WTC11 (cell line): ENCODE data around the gene FGF12. TPM values are rescaled to one million over a fixed set of nuclear protein-coding genes. Genes with fewer than 3 reads are reported as not detected.

Experiments used
- ATAC-seq: fragments of 200-7000 bp; cut with Tn5 transposase; 2 replicates; pipeline ENCODE4 v1.10.0; 2021; ENCODE audit warnings: mild to moderate bottlenecking, moderate library complexity
- CTCF ChIA-PET: fragments of 300-600 bp; sonication (Branson Sonifier 250); formaldehyde crosslinking; loops from one replicate; lab custom pipeline; 2021; ENCODE audit warnings: antibody characterized with exemption; lab: Charles Lee
- POLR2A ChIA-PET: fragments of 350-600 bp; sonication (Branson Sonifier 250); formaldehyde crosslinking; loops from one replicate; lab custom pipeline; 2021; ENCODE audit warnings: antibody characterized with exemption; lab: Charles Lee
- DNase-seq: peaks from one replicate; pipeline ENCODE4 v3.0.0; 2021; ENCODE audit warnings: low spot score
- H3K27ac Mint-ChIP-seq: 2 replicates; pipeline ENCODE4 v1.8.0; 2021; ENCODE audit warnings: mixed read lengths
- H3K27me3 Mint-ChIP-seq: 2 replicates; pipeline ENCODE4 v1.8.0; 2021; ENCODE audit warnings: low read depth, mild to moderate bottlenecking, moderate library complexity, mixed read lengths
- H3K36me3 Mint-ChIP-seq: 2 replicates; pipeline ENCODE4 v1.8.0; 2021; ENCODE audit warnings: mixed read lengths
- H3K4me1 Mint-ChIP-seq: 2 replicates; pipeline ENCODE4 v1.8.0; 2022; ENCODE audit warnings: mixed read lengths
- H3K4me3 Mint-ChIP-seq: 2 replicates; pipeline ENCODE4 v1.8.0; 2021; ENCODE audit warnings: mild to moderate bottlenecking, moderate library complexity, mixed read lengths
- H3K9me3 Mint-ChIP-seq: 2 replicates; pipeline ENCODE4 v1.8.0; 2021; ENCODE audit warnings: mixed read lengths
- ATF1 ChIP-seq: sonication (generic); formaldehyde crosslinking; IDR thresholded peaks from 2 replicates; pipeline ENCODE4 v1.8.1; 2023; ENCODE audit warnings: mild to moderate bottlenecking, moderate library complexity, missing genetic modification reagents
- CBFB ChIP-seq: sonication (generic); formaldehyde crosslinking; IDR thresholded peaks from 2 replicates; pipeline ENCODE4 v1.8.1; 2022; ENCODE audit warnings: mild to moderate bottlenecking, low read depth, missing genetic modification reagents
- ESRRA ChIP-seq: sonication (generic); formaldehyde crosslinking; IDR thresholded peaks from 2 replicates; pipeline ENCODE4 v1.8.1; 2022; ENCODE audit warnings: mild to moderate bottlenecking, missing genetic modification reagents, borderline replicate concordance
- FOXP1 ChIP-seq: sonication (generic); formaldehyde crosslinking; IDR thresholded peaks from 2 replicates; pipeline ENCODE4 v1.8.0; 2022; ENCODE audit warnings: missing genetic modification reagents, mild to moderate bottlenecking, moderate library complexity, borderline replicate concordance
- GRHL2 ChIP-seq: fragments of 250-450 bp; sonication (Bioruptor Pico); IDR thresholded peaks from 2 replicates; pipeline ENCODE4 v1.8.0; 2022; ENCODE audit warnings: mild to moderate bottlenecking, moderate library complexity; ENCODE audit not compliant: insufficient replicate concordance, severe bottlenecking
- JAZF1 ChIP-seq: fragments of 250-450 bp; sonication (Bioruptor Pico); IDR thresholded peaks from 2 replicates; pipeline ENCODE4 v1.9.0; 2021; ENCODE audit warnings: moderate library complexity, mild to moderate bottlenecking, inconsistent platforms
- JUN ChIP-seq: sonication (generic); formaldehyde crosslinking; IDR thresholded peaks from 2 replicates; pipeline ENCODE4 v1.8.0; 2023; ENCODE audit warnings: mild to moderate bottlenecking, missing genetic modification reagents
- MXD4 ChIP-seq: fragments of 250-450 bp; sonication (Bioruptor Pico); IDR thresholded peaks from 2 replicates; pipeline ENCODE4 v1.8.0; 2021; ENCODE audit warnings: mild to moderate bottlenecking, moderate library complexity, borderline replicate concordance
- NR3C1 ChIP-seq: sonication (generic); formaldehyde crosslinking; conservative IDR thresholded peaks from 2 replicates; pipeline ENCODE4 v1.8.1; 2023; ENCODE audit warnings: low read depth, mild to moderate bottlenecking, missing genetic modification reagents
- PRRX2 ChIP-seq: fragments of 250-450 bp; sonication (Bioruptor Pico); IDR thresholded peaks from 2 replicates; pipeline ENCODE4 v1.8.0; 2021; ENCODE audit warnings: mild to moderate bottlenecking
- SOX15 ChIP-seq: fragments of 250-450 bp; sonication (Bioruptor Pico); IDR thresholded peaks from 2 replicates; pipeline ENCODE4 v1.9.0; 2021; ENCODE audit warnings: mild to moderate bottlenecking
- SP1 ChIP-seq: sonication (generic); formaldehyde crosslinking; conservative IDR thresholded peaks from 2 replicates; pipeline ENCODE4 v1.8.1; 2022; ENCODE audit warnings: missing genetic modification reagents
- TCF7 ChIP-seq: sonication (generic); formaldehyde crosslinking; IDR thresholded peaks from 2 replicates; pipeline ENCODE4 v1.8.0; 2022; ENCODE audit warnings: mild to moderate bottlenecking, low read depth, missing genetic modification reagents, moderate library complexity
- TEAD4 ChIP-seq: sonication (generic); formaldehyde crosslinking; IDR thresholded peaks from 2 replicates; pipeline ENCODE4 v1.8.0; 2022; ENCODE audit warnings: mild to moderate bottlenecking, missing genetic modification reagents
- ZNF121 ChIP-seq: sonication (generic); formaldehyde crosslinking; IDR thresholded peaks from 2 replicates; pipeline ENCODE4 v1.8.0; 2023; ENCODE audit warnings: missing genetic modification reagents
- ZNF263 ChIP-seq: sonication (generic); formaldehyde crosslinking; IDR thresholded peaks from 2 replicates; pipeline ENCODE4 v1.8.1; 2022; ENCODE audit warnings: low read depth, mild to moderate bottlenecking, moderate library complexity, missing genetic modification reagents
- total RNA-seq: library from RNA; stranded (reverse); gene quantifications from 3 replicates; pipeline ENCODE4 v1.2.3, GENCODE V29; 2021
- TF ChIP-seq, protein P1 (sequence below): sonication (generic); formaldehyde crosslinking; IDR thresholded peaks from 2 replicates; pipeline ENCODE4 v1.8.1; 2023; ENCODE audit warnings: mild to moderate bottlenecking, missing genetic modification reagents, borderline replicate concordance
- TF ChIP-seq, protein P2 (sequence below): sonication (generic); formaldehyde crosslinking; IDR thresholded peaks from 2 replicates; pipeline ENCODE4 v1.8.1; 2022; ENCODE audit warnings: low read depth, mild to moderate bottlenecking, moderate library complexity, missing genetic modification reagents, borderline replicate concordance
- TF ChIP-seq, protein P3 (sequence below): sonication (generic); formaldehyde crosslinking; IDR thresholded peaks from 2 replicates; pipeline ENCODE4 v1.8.1; 2022; ENCODE audit warnings: mild to moderate bottlenecking, missing genetic modification reagents, moderate library complexity, borderline replicate concordance
- TF ChIP-seq, protein P4 (sequence below): sonication (generic); formaldehyde crosslinking; IDR thresholded peaks from 2 replicates; pipeline ENCODE4 v1.8.1; 2022; ENCODE audit warnings: mild to moderate bottlenecking, moderate library complexity, missing genetic modification reagents
- TF ChIP-seq, protein P5 (sequence below): sonication (generic); formaldehyde crosslinking; IDR thresholded peaks from 2 replicates; pipeline ENCODE4 v1.8.0; 2022; ENCODE audit warnings: mild to moderate bottlenecking, missing genetic modification reagents
- TF ChIP-seq, protein P6 (sequence below): sonication (generic); formaldehyde crosslinking; IDR thresholded peaks from 2 replicates; pipeline ENCODE4 v1.8.0; 2022; ENCODE audit warnings: mild to moderate bottlenecking, missing genetic modification reagents
- TF ChIP-seq, protein P7 (sequence below): sonication (generic); formaldehyde crosslinking; IDR thresholded peaks from 2 replicates; pipeline ENCODE4 v1.8.0; 2023; ENCODE audit warnings: mild to moderate bottlenecking, missing genetic modification reagents

Gene FGF12
- total RNA-seq, 1 experiment from 2014 or later: 13.5 TPM

DNA sequence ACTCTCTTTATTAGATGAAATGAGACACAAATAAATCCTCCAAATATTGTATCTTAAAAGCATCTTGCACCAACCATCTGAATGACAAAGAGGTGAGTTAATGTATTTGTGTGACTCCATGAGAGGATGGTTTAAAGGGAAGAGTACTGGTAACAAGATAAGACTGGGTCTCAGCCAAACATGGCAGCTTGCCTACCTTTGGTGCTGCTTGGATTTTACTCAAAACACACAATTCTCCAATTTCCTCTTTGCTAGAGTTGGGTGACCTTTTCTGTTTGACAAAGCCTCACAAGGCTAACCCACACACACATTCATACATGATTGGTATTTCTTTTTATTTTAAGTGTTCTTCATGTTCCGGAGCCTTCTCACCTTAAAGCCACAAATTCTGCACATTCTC, 506.4 kb downstream of the FGF12 start:
- Mint-ChIP-seq H3K9me3 (no peaks in the 10 kb centered on the region), H3K27ac (no peak overlapping the region)
- no peak for TF ChIP-seq MXD4 (CRISPR knock-in tag)
- TF ChIP-seq SP1: no peak
- TF ChIP-seq JUN (CRISPR knock-in tag): no peak
- TF ChIP-seq, protein P1, sequence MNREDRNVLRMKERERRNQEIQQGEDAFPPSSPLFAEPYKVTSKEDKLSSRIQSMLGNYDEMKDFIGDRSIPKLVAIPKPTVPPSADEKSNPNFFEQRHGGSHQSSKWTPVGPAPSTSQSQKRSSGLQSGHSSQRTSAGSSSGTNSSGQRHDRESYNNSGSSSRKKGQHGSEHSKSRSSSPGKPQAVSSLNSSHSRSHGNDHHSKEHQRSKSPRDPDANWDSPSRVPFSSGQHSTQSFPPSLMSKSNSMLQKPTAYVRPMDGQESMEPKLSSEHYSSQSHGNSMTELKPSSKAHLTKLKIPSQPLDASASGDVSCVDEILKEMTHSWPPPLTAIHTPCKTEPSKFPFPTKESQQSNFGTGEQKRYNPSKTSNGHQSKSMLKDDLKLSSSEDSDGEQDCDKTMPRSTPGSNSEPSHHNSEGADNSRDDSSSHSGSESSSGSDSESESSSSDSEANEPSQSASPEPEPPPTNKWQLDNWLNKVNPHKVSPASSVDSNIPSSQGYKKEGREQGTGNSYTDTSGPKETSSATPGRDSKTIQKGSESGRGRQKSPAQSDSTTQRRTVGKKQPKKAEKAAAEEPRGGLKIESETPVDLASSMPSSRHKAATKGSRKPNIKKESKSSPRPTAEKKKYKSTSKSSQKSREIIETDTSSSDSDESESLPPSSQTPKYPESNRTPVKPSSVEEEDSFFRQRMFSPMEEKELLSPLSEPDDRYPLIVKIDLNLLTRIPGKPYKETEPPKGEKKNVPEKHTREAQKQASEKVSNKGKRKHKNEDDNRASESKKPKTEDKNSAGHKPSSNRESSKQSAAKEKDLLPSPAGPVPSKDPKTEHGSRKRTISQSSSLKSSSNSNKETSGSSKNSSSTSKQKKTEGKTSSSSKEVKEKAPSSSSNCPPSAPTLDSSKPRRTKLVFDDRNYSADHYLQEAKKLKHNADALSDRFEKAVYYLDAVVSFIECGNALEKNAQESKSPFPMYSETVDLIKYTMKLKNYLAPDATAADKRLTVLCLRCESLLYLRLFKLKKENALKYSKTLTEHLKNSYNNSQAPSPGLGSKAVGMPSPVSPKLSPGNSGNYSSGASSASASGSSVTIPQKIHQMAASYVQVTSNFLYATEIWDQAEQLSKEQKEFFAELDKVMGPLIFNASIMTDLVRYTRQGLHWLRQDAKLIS: no peak
- TF ChIP-seq, protein P2, sequence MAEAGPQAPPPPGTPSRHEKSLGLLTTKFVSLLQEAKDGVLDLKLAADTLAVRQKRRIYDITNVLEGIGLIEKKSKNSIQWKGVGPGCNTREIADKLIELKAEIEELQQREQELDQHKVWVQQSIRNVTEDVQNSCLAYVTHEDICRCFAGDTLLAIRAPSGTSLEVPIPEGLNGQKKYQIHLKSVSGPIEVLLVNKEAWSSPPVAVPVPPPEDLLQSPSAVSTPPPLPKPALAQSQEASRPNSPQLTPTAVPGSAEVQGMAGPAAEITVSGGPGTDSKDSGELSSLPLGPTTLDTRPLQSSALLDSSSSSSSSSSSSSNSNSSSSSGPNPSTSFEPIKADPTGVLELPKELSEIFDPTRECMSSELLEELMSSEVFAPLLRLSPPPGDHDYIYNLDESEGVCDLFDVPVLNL (CRISPR knock-in tag): no peak
- TF ChIP-seq CBFB (CRISPR knock-in tag): no peak
- TF ChIP-seq NR3C1 (CRISPR knock-in tag): no peak
- TF ChIP-seq GRHL2 (CRISPR knock-in tag): no peak
- TF ChIP-seq, protein P3, sequence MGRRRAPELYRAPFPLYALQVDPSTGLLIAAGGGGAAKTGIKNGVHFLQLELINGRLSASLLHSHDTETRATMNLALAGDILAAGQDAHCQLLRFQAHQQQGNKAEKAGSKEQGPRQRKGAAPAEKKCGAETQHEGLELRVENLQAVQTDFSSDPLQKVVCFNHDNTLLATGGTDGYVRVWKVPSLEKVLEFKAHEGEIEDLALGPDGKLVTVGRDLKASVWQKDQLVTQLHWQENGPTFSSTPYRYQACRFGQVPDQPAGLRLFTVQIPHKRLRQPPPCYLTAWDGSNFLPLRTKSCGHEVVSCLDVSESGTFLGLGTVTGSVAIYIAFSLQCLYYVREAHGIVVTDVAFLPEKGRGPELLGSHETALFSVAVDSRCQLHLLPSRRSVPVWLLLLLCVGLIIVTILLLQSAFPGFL (CRISPR knock-in tag): no peak
- TF ChIP-seq TEAD4 (CRISPR knock-in tag): no peak
- TF ChIP-seq, protein P4, sequence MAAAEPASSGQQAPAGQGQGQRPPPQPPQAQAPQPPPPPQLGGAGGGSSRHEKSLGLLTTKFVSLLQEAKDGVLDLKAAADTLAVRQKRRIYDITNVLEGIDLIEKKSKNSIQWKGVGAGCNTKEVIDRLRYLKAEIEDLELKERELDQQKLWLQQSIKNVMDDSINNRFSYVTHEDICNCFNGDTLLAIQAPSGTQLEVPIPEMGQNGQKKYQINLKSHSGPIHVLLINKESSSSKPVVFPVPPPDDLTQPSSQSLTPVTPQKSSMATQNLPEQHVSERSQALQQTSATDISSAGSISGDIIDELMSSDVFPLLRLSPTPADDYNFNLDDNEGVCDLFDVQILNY (CRISPR knock-in tag): no peak
- no peak for TF ChIP-seq FOXP1 (CRISPR knock-in tag)
- TF ChIP-seq ZNF263 (CRISPR knock-in tag): no peak
- no peak for TF ChIP-seq SOX15 (CRISPR knock-in tag)
- TF ChIP-seq JAZF1: no peak
- TF ChIP-seq, all 79 proteins: peak for 0
- Mint-ChIP-seq H3K36me3 (no peaks in the 10 kb centered on the region), H3K4me3 (no peak overlapping the region), H3K4me1 (no peaks in the 10 kb centered on the region), H3K27me3 (no peaks in the 10 kb centered on the region)
- ChIA-PET CTCF (no interaction called here), POLR2A (no interaction called here)
- ATAC-seq (no peak), DNase-seq (no peak)

DNA sequence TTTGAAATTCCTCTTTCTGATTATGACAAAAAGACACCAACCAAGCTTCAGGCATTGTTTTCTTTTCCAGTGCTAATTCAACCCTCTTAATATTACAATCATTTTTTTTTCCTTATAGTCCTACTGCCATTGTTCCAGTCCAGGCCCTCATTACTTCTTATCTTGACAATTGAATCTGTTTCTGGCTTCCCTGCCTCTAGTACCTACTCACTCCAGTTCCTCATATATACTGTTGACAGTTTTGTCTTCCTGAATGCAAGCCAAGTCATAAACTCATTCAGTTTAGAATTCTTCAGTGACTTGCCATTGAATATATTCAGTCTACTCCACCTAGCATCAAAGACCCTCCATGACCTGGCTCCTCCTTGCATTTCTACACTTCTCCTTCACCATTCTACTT, 507.4 kb downstream of the FGF12 start:
- POLR2A ChIA-PET: no interaction called here
- no peaks in the 10 kb centered on the region for H3K27me3 Mint-ChIP-seq
- TF ChIP-seq ZNF121 (CRISPR knock-in tag): no peak
- no peak for TF ChIP-seq ATF1 (CRISPR knock-in tag)
- TF ChIP-seq GRHL2 (CRISPR knock-in tag): no peak
- TF ChIP-seq TEAD4 (CRISPR knock-in tag): no peak
- TF ChIP-seq PRRX2 (CRISPR knock-in tag): no peak
- TF ChIP-seq, protein P2 (CRISPR knock-in tag): no peak
- TF ChIP-seq, protein P5, sequence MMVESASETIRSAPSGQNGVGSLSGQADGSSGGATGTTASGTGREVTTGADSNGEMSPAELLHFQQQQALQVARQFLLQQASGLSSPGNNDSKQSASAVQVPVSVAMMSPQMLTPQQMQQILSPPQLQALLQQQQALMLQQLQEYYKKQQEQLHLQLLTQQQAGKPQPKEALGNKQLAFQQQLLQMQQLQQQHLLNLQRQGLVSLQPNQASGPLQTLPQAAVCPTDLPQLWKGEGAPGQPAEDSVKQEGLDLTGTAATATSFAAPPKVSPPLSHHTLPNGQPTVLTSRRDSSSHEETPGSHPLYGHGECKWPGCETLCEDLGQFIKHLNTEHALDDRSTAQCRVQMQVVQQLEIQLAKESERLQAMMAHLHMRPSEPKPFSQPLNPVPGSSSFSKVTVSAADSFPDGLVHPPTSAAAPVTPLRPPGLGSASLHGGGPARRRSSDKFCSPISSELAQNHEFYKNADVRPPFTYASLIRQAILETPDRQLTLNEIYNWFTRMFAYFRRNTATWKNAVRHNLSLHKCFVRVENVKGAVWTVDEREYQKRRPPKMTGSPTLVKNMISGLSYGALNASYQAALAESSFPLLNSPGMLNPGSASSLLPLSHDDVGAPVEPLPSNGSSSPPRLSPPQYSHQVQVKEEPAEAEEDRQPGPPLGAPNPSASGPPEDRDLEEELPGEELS: no peak
- TF ChIP-seq, protein P6, sequence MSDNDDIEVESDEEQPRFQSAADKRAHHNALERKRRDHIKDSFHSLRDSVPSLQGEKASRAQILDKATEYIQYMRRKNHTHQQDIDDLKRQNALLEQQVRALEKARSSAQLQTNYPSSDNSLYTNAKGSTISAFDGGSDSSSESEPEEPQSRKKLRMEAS (CRISPR knock-in tag): no peak
- TF ChIP-seq, protein P7, sequence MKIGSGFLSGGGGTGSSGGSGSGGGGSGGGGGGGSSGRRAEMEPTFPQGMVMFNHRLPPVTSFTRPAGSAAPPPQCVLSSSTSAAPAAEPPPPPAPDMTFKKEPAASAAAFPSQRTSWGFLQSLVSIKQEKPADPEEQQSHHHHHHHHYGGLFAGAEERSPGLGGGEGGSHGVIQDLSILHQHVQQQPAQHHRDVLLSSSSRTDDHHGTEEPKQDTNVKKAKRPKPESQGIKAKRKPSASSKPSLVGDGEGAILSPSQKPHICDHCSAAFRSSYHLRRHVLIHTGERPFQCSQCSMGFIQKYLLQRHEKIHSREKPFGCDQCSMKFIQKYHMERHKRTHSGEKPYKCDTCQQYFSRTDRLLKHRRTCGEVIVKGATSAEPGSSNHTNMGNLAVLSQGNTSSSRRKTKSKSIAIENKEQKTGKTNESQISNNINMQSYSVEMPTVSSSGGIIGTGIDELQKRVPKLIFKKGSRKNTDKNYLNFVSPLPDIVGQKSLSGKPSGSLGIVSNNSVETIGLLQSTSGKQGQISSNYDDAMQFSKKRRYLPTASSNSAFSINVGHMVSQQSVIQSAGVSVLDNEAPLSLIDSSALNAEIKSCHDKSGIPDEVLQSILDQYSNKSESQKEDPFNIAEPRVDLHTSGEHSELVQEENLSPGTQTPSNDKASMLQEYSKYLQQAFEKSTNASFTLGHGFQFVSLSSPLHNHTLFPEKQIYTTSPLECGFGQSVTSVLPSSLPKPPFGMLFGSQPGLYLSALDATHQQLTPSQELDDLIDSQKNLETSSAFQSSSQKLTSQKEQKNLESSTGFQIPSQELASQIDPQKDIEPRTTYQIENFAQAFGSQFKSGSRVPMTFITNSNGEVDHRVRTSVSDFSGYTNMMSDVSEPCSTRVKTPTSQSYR (CRISPR knock-in tag): no peak
- TF ChIP-seq TCF7: no peak
- no peak for TF ChIP-seq ESRRA (CRISPR knock-in tag)

More for the DNA sequence above, 507.4 kb downstream of the FGF12 start:
- Mint-ChIP-seq H3K27ac (no peak overlapping the region), H3K9me3 (no peaks in the 10 kb centered on the region), H3K4me1 (no peaks in the 10 kb centered on the region), H3K36me3 (no peaks in the 10 kb centered on the region), H3K4me3 (no peak overlapping the region)
- CTCF ChIA-PET: no interaction called here
- no peak for ATAC-seq
- DNase-seq: no peak
